ENCODE results near the gene CCDC8. TPM values are rescaled to one million over a fixed set of nuclear protein-coding genes. Genes with fewer than 3 reads are reported as not detected.

CCDC8 gene
- polyA plus RNA-seq, 1 experiment, result 9.2 TPM

- ChIA-PET POLR2A (interaction anchor here (0.6 kb wide), 2 partner anchors 19 to 157 kb away, joined by 3 to 4 read pairs; no protein-coding TSS in a partner anchor), CTCF (interaction anchor here (0.6 to 2.0 kb wide), 3 partner anchors 8 to 72 kb away, joined by 3 to 17 read pairs (median 3); no protein-coding TSS in a partner anchor)
- TF ChIP-seq, protein P1, sequence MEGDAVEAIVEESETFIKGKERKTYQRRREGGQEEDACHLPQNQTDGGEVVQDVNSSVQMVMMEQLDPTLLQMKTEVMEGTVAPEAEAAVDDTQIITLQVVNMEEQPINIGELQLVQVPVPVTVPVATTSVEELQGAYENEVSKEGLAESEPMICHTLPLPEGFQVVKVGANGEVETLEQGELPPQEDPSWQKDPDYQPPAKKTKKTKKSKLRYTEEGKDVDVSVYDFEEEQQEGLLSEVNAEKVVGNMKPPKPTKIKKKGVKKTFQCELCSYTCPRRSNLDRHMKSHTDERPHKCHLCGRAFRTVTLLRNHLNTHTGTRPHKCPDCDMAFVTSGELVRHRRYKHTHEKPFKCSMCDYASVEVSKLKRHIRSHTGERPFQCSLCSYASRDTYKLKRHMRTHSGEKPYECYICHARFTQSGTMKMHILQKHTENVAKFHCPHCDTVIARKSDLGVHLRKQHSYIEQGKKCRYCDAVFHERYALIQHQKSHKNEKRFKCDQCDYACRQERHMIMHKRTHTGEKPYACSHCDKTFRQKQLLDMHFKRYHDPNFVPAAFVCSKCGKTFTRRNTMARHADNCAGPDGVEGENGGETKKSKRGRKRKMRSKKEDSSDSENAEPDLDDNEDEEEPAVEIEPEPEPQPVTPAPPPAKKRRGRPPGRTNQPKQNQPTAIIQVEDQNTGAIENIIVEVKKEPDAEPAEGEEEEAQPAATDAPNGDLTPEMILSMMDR (IDR thresholded peaks at IDR 0.05; ENCODE audit: low read depth, low read length), result no peak
- DNase-seq (ENCODE audit: low read depth, low spot score), result no peak
- no peak overlapping the region for H3K4me3 ChIP-seq (ENCODE audit: low read depth, low read length)
- no peak overlapping the region for H3K27ac ChIP-seq (ENCODE audit: low read depth, low read length)
- H3K9me3 ChIP-seq (ENCODE audit: control insufficient read depth, insufficient read depth, low read length), result peaks cover 27% of the 10 kb centered on the region
- no peaks in the 10 kb centered on the region for H3K27me3 ChIP-seq (ENCODE audit: control insufficient read depth, insufficient read depth, low read length)
Observed at GRCh38 chr19:46386996-46387712, 26.2 kb downstream of the CCDC8 start.

DNA sequence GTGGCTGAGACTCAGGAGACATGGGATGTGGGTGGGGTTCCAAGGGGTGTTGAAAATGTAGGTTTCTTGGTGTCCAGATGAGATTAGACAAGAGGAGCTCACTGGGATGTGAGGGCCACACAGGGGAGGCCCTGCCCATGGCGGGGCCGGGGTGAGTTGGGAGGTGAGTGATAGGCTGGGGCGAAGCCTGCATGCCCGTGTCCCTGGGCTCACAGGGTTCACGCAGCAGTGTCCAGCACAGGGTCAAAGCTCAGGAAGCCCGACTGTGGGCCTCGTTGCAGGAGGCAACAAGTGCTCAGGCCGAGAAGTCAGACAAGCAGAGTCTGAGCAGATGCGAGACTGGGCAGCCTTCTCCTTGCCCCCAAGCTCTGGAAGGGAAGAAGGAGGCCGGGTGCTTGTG lies 27.2 kb downstream of the CCDC8 start:
- no peak for DNase-seq (ENCODE audit: low read depth, low spot score)
- Histone ChIP-seq H3K4me3 (ENCODE audit: low read depth, low read length) (no peak overlapping the region), H3K9me3 (ENCODE audit: control insufficient read depth, insufficient read depth, low read length) (peaks cover 27% of the 10 kb centered on the region), H3K27me3 (ENCODE audit: control insufficient read depth, insufficient read depth, low read length) (no peaks in the 10 kb centered on the region), H3K27ac (ENCODE audit: low read depth, low read length) (no peak overlapping the region)
- ChIA-PET CTCF (interaction anchor here (1.0 to 2.0 kb wide), 2 partner anchors 9 to 151 kb away, joined by 3 to 17 read pairs; no protein-coding TSS in a partner anchor), POLR2A (interaction anchor here (0.6 kb wide), 2 partner anchors 12 to 18 kb away, joined by 3 to 4 read pairs; no protein-coding TSS in a partner anchor)
- TF ChIP-seq, protein P1 (IDR thresholded peaks at IDR 0.05; ENCODE audit: low read depth, low read length), result no peak

DNA sequence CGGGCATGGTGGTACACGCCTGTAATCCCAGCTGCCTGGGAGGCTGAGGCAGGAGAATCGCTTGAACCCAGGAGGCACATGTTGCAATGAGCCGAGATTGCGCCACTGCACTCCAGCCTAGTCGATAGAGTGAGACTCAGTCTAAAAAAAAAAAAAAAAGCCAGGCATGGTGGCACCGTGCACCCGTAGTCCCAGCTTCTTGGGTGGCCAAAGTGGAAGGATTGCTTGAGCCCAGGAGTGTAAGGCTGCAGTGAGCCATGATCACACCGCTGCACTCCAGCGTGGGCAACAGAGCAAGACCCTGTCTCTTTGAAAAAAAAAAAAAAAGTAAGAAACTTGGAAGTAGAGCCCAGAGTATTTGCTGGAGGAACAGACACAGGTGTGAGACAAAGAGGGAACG lies 27.7 kb downstream of the CCDC8 start:
- ChIA-PET POLR2A (interaction anchor here (0.6 kb wide), 1 partner anchor 12 kb away, joined by 4 read pairs; no protein-coding TSS in a partner anchor), CTCF (interaction anchor here (1.0 to 2.0 kb wide), 2 partner anchors 10 to 152 kb away, joined by 3 to 17 read pairs; no protein-coding TSS in a partner anchor)
- DNase-seq (ENCODE audit: low read depth, low spot score), result no peak
- Histone ChIP-seq H3K27me3 (ENCODE audit: control insufficient read depth, insufficient read depth, low read length) (no peaks in the 10 kb centered on the region), H3K9me3 (ENCODE audit: control insufficient read depth, insufficient read depth, low read length) (peaks cover 25% of the 10 kb centered on the region), H3K27ac (ENCODE audit: low read depth, low read length) (no peak overlapping the region), H3K4me3 (ENCODE audit: low read depth, low read length) (no peak overlapping the region)
- TF ChIP-seq, protein P1 (IDR thresholded peaks at IDR 0.05; ENCODE audit: low read depth, low read length), result no peak

GRCh38 chr19:46384396-46384795 lies 29.0 kb downstream of the CCDC8 start:
- Histone ChIP-seq H3K27ac (ENCODE audit: low read depth, low read length) (no peak overlapping the region), H3K4me3 (ENCODE audit: low read depth, low read length) (no peak overlapping the region), H3K27me3 (ENCODE audit: control insufficient read depth, insufficient read depth, low read length) (no peaks in the 10 kb centered on the region), H3K9me3 (ENCODE audit: control insufficient read depth, insufficient read depth, low read length) (peaks cover 14% of the 10 kb centered on the region)
- ChIA-PET CTCF (interaction anchor here (0.7 to 2.5 kb wide), 2 partner anchors 11 to 154 kb away, joined by 3 to 16 read pairs; no protein-coding TSS in a partner anchor), POLR2A (no interaction called here)
- DNase-seq (ENCODE audit: low read depth, low spot score), result no peak
- TF ChIP-seq, protein P1 (IDR thresholded peaks at IDR 0.05; ENCODE audit: low read depth, low read length), result no peak

DNA sequence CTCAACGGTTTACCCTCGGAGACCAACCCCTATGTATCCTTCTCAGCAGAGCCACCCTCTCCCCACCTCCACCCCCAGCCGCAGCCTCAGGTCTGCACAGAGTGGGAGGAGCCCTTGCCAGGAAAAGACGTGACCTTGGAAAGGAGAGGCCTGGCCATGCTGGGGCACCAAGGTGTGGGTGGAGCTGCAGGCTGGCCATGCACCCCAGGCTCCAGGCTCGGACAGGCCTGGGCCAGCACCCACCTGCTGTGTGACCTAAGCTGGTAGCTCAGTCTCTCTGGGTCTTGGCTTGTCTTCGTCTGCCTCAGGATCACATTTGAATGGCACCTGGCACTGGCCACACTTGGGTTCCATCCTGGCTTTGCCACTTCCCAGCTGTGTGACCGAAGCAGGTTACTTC lies 29.5 kb downstream of the CCDC8 start:
- no peak for DNase-seq (ENCODE audit: low read depth, low spot score)
- H3K27ac ChIP-seq (ENCODE audit: low read depth, low read length), result no peak overlapping the region
- CTCF ChIA-PET, result interaction anchor here (0.5 to 2.5 kb wide), 3 partner anchors 12 to 156 kb away, joined by 3 to 16 read pairs (median 4); partner anchors contain the start of gene PPP5C
- peaks cover 9% of the 10 kb centered on the region for H3K9me3 ChIP-seq (ENCODE audit: control insufficient read depth, insufficient read depth, low read length)
- no peaks in the 10 kb centered on the region for H3K27me3 ChIP-seq (ENCODE audit: control insufficient read depth, insufficient read depth, low read length)
- TF ChIP-seq, protein P1 (IDR thresholded peaks at IDR 0.05; ENCODE audit: low read depth, low read length), result no peak
- POLR2A ChIA-PET, result no interaction called here
- H3K4me3 ChIP-seq (ENCODE audit: low read depth, low read length), result no peak overlapping the region

Data from AG04450 (cell line).